ENCODE data around the gene GASK1A. TPM values are rescaled to one million over a fixed set of nuclear protein-coding genes. Genes with fewer than 3 reads are reported as not detected.

Gene GASK1A
- total RNA-seq, 1 experiment from 2014 or later: not detected

DNA sequence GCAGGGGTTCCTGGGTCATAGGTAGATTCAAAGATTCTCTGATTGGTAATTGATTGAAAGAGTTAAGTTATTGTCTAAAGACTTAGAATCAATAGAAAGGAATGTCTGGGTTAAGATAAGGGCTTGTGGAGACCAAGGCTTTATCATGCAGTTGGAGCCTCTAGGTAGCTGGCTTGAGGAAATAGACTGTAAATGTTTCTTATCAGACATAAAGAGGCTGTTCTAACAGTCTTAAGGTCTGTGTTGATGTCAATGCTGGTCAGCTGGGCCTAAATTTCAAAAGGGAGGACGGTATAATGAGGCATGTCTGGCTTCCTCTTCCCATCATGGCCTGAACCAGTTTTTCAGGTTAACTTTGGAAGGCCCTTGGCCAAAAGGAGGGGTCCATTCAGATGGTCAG, 48.9 kb downstream of the GASK1A start:
- DNase-seq: no peak

DNA sequence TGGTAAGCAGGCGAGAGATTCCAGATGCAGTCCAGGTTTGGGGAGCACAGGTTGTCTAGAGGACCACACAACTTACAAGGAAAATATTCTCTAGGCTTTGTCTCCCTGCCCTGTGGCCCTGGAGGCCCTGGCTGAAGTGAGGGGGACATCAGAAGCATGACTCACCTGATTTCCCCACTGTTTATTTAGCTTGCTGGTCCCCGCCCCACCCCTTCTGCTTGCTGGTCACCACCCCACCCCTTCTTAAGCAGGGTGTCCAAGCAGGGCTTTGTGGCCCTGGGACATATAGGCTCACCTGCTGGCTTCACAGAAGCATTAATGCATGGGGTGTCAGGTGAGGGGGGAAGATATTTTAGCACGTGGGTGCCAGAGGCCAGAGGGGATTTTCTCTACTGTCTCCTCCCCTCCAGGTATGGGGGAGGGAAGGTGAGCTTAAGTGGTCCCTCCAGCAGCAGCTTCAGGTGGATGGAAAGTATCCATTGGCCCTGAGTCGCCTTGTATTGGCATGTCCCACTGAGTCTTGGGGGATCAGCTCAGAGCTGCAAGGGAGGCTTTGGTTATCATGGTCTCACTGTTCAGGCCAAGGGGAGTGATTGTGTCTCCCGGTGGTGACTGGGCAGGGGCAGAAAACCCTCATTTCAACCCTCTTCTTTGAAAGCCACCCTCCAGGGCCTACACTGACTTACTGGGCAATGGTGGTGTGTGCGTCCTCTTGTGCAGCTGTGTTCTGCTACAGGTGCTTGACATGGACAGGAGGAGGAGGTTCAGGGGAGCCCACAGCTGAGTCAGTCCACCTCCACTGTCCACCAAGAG, 49.8 kb downstream of the GASK1A start:
- no peak overlapping the region for H3K4me3 ChIP-seq
- H3K27me3 ChIP-seq: no peaks in the 10 kb centered on the region
- H3K36me3 ChIP-seq: no peaks in the 10 kb centered on the region
- no peak overlapping the region for H3K27ac ChIP-seq
- DNase-seq: no peak
- H3K4me1 ChIP-seq: no peaks in the 10 kb centered on the region
- no peaks in the 10 kb centered on the region for H3K9me3 ChIP-seq (replicated peaks)

More for the DNA sequence above, 48.9 kb downstream of the GASK1A start:
- no peak overlapping the region for H3K27ac ChIP-seq
- no peaks in the 10 kb centered on the region for H3K27me3 ChIP-seq
- no peaks in the 10 kb centered on the region for H3K36me3 ChIP-seq
- no peak overlapping the region for H3K4me3 ChIP-seq
- no peaks in the 10 kb centered on the region for H3K9me3 ChIP-seq (replicated peaks)
- no peaks in the 10 kb centered on the region for H3K4me1 ChIP-seq

DNA sequence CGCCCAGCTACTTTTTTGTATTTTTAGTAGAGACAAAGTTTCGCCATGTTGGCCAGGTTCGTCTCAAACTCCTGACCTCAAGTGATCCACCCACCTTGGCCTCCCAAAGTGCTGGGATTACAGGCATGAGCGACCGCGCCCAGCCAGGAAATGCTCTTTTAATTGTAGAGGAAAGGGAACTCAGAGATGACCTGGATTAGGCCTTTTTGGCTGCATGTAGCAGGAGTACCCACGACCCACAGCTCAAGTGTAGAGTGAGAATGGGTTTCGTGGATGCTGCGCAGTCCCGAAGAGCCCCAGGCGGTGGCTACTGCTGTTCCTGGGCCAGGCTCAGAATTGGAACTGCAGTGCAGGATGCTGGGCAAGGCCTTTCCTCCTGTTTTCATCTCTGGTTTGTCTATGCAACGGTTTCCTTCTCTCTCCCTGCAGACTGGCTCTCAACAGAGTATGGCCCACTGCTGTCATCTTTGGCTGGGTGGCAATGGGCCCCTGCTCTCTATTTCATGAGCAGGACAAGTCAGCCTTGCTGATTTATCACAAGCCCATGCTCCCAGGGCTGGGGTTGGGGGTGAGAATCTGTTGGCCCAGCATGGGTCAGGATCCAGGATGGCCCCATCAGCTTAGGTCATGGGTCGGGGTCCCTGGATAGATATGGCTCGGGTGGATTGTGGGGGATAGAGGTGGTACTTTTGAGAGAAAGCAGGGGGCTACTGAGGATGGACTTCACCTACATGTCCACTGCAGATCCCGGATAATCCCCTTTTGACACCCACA, 51.2 kb downstream of the GASK1A start:
- no peak overlapping the region for H3K27ac ChIP-seq
- no peaks in the 10 kb centered on the region for H3K4me1 ChIP-seq
- H3K9me3 ChIP-seq (replicated peaks): no peaks in the 10 kb centered on the region
- H3K36me3 ChIP-seq: no peaks in the 10 kb centered on the region
- H3K27me3 ChIP-seq: no peaks in the 10 kb centered on the region
- H3K4me3 ChIP-seq: no peak overlapping the region
- DNase-seq: no peak

DNA sequence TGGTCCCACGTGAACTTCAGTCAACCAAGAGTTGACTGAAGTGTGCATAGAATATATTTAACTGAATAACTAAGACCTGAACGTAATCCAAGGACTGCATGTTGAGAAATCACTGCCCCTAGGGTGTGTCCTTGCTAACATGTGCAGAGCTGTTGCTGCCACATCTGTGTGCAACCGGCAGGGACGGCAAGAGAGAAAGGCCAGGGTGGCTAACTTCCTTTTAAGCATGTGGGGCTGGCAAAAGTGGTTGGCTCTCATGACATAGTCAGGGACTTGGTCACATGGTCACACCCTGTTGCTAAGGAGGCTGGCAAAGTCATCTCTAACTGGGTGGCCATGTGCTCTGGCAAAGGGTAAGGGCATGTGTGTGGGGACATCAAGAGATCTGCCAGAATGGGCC, 52.4 kb downstream of the GASK1A start:
- H3K9me3 ChIP-seq (replicated peaks): no peaks in the 10 kb centered on the region
- no peaks in the 10 kb centered on the region for H3K36me3 ChIP-seq
- no peaks in the 10 kb centered on the region for H3K4me1 ChIP-seq
- no peaks in the 10 kb centered on the region for H3K27me3 ChIP-seq
- no peak overlapping the region for H3K4me3 ChIP-seq
- DNase-seq: no peak
- H3K27ac ChIP-seq: no peak overlapping the region

DNA sequence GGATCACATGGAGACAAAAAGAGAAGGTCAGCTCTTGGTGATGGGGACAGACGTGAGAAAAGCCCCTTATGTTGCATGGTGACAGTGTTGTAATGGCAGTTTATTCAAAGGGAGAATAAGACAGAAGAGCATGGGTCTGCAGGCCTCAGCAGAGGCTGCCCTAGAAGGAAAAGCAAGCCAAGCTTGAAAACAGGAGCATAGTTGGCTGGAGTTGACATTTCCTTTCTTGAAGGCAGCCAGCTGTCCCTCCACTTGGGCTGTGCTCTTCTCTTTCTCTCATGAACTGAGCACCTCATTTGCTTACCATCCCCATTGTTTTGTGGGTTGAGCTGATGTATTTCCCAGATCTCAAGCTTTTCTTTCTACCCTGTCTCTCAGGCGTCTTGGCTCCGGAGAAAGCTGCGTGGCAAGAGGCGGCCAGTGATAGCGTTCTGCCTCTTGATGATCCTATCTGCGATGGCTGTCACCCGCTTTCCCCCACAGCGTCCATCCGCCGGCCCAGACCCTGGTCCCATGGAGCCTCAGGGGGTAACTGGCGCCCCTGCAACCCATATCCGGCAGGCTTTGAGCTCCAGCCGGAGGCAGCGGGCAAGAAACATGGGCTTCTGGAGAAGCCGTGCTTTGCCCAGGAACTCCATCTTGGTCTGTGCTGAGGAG, 52.9 kb downstream of the GASK1A start:
- Histone ChIP-seq H3K9me3 (replicated peaks) (no peaks in the 10 kb centered on the region), H3K27ac (no peak overlapping the region), H3K4me1 (no peaks in the 10 kb centered on the region), H3K36me3 (no peaks in the 10 kb centered on the region), H3K27me3 (no peaks in the 10 kb centered on the region), H3K4me3 (no peak overlapping the region)
- DNase-seq: no peak

DNA sequence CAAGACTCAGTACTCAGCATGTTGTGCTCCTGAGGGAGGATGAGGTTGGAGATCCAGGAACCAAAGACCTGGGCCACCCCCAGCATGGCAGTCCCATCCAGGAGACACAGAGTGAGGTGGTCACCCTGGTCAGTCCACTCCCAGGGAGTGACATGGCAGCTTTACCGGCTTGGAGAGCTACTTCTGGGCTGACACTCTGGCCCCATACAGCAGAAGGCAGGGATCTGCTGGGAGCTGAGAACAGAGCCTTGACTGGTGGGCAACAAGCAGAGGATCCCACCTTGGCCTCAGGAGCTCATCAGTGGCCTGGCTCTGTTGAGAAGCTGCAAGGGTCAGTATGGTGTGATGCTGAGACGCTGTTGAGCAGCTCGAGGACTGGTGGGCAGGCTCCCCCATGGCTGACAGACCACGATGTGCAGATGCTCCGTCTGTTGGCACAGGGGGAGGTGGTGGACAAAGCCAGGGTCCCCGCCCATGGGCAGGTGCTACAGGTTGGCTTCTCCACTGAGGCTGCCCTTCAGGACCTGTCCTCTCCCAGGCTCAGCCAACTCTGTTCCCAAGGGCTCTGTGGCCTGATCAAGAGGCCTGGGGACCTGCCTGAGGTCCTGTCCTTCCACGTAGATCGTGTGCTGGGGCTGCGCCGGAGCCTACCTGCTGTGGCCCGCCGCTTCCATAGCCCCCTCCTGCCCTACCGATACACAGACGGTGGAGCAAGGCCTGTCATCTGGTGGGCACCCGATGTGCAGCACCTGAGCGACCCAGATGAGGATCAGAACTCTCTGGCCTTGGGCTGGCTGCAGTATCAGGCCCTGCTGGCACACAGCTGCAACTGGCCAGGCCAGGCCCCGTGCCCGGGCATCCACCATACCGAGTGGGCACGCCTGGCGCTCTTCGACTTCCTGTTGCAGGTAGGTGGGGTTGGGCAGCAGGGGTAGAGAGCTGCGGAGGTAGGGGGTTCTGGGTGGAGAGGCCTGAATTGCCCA, 53.8 kb downstream of the GASK1A start:
- no peak overlapping the region for H3K27ac ChIP-seq
- DNase-seq: no peak
- no peaks in the 10 kb centered on the region for H3K4me1 ChIP-seq
- H3K4me3 ChIP-seq: no peak overlapping the region
- no peaks in the 10 kb centered on the region for H3K36me3 ChIP-seq
- no peaks in the 10 kb centered on the region for H3K9me3 ChIP-seq (replicated peaks)
- H3K27me3 ChIP-seq: no peaks in the 10 kb centered on the region

DNA sequence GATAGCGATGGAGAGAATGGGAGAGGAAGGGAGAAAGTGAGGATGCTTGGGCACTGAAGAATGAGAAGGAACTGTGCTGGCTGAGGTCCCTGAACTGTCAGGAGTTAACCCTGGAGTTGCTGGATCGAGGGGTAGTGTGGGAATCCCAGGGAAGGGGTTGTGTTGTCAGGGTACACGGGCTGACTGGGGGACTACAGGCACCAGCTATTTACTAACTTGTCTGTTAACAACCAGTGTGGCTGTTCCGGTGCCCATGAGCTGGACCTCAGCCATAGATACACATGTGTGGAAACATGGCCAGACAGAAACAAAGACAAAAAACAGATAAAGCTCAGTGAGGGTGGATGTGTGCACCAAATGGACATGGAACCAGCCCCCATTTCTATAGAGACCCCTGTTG, 55.1 kb downstream of the GASK1A start:
- H3K9me3 ChIP-seq (replicated peaks): no peaks in the 10 kb centered on the region
- no peak for DNase-seq
- H3K4me3 ChIP-seq: no peak overlapping the region
- no peaks in the 10 kb centered on the region for H3K27me3 ChIP-seq
- H3K36me3 ChIP-seq: no peaks in the 10 kb centered on the region
- no peak overlapping the region for H3K27ac ChIP-seq
- H3K4me1 ChIP-seq: no peaks in the 10 kb centered on the region

DNA sequence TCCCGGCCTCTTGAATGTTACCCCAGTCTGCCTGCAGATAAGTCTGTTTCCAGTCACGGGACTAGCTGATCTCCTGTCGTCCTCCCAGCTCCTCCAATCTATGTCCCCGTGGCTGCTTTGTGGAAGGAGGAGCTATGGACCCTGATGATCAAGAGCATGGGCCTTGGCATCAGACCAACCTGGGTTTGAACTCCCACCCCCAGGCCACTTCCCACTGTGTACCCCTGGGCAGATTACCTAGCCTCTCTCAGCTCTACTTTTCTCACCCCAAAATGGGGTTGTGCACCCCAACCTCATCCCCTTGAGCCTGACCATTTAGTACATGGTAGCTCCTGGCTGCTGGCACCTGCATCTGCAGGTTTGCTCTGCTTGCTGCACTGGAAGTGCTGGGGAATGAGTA, 55.8 kb downstream of the GASK1A start:
- H3K27me3 ChIP-seq: no peaks in the 10 kb centered on the region
- no peak for DNase-seq
- H3K4me1 ChIP-seq: no peaks in the 10 kb centered on the region
- H3K27ac ChIP-seq: no peak overlapping the region
- no peaks in the 10 kb centered on the region for H3K9me3 ChIP-seq (replicated peaks)
- no peaks in the 10 kb centered on the region for H3K36me3 ChIP-seq
- no peak overlapping the region for H3K4me3 ChIP-seq

DNA sequence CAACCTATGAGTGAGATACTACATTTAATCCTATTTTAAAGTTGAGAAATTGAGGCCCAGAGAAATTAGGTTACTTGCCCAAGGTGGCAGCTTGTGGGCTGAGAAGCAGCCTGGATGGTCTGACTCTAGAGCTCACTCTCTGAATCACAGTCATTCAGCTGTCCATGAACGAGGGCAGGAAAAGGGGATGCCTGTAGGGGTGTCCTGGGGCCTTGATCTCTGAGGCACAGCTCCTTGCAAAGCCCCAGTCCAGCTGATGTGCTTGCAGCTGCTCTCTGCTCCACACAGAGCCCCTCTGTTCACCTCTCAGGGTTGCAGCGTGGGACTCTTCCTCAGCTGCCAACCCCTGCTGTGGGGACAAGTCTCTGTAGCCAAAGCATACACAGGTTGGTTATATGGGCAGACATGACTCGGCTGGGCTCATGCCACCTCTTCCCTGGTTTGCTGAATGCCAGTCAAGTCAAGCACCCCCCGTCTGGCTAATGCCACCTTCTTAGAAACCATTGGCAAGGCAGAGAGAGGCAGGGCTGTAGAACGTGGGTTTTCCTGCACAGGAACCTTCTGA, 56.8 kb downstream of the GASK1A start:
- DNase-seq: peak; percentile 11 to 39
- H3K4me1 ChIP-seq: no peaks in the 10 kb centered on the region
- no peaks in the 10 kb centered on the region for H3K9me3 ChIP-seq (replicated peaks)
- no peak overlapping the region for H3K4me3 ChIP-seq
- H3K27me3 ChIP-seq: no peaks in the 10 kb centered on the region
- H3K27ac ChIP-seq: no peak overlapping the region
- H3K36me3 ChIP-seq: no peaks in the 10 kb centered on the region

DNA sequence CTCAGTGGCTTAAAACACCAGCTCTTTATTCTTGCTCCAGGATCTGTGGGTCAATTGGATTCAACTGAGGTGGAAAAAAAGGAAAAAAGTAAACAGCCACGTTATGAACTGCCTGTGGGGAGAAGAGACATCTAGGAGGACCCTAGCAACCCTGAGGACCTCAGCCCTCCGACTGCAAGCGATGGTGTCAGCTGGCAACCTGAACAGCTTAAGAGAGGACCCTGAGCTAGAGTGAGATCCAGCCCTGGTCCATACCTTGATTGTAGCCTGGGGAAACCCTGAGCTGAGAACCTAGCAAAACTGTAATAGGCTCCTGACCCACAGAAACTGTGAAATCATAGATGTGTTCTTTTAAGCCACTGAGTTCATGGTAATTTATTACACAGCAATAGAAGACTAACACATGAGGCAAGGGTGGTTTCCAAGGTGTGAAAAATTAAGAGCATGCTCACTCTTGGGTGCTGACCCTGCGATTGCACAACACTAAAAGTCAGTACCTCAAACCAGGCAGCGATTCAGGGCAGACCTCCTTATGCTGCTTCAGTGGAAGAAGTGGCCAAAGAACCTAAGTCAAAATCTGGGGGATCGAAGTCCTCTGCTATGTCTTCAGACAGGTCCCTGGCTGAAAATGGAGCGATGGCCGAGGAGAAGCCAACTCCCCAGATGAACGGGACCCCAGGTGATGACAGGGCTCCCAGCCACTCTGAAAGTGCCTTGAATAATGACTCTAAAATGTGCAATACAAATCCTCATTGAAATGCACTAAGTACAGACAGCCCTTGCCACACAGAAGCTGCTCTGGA, 57.7 kb downstream of the GASK1A start:
- Histone ChIP-seq H3K36me3 (no peaks in the 10 kb centered on the region), H3K9me3 (replicated peaks) (no peaks in the 10 kb centered on the region), H3K4me3 (no peak overlapping the region), H3K4me1 (no peaks in the 10 kb centered on the region), H3K27ac (no peak overlapping the region), H3K27me3 (no peaks in the 10 kb centered on the region)
- no peak for DNase-seq

DNA sequence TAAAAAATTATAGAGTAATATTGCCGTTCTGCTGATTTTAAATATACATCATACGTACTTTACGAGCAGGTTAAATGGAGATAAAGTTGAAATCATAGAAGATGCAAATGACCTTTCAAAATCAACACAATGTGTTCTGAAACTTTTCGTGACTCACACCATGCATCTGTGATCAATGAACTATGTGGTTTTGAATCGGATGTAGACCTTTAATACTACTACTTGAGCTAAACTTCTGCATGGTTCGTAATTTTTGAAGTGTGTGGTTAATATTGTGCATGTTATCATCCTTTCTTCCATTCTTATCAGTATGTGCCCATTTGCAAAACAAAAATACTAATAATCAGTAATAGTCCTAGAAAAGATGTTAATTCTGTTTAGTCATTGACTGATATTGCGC, 58.9 kb downstream of the GASK1A start:
- Histone ChIP-seq H3K36me3 (no peaks in the 10 kb centered on the region), H3K9me3 (replicated peaks) (no peaks in the 10 kb centered on the region), H3K27ac (no peak overlapping the region), H3K4me3 (no peak overlapping the region), H3K4me1 (no peaks in the 10 kb centered on the region), H3K27me3 (no peaks in the 10 kb centered on the region)
- no peak for DNase-seq

DNA sequence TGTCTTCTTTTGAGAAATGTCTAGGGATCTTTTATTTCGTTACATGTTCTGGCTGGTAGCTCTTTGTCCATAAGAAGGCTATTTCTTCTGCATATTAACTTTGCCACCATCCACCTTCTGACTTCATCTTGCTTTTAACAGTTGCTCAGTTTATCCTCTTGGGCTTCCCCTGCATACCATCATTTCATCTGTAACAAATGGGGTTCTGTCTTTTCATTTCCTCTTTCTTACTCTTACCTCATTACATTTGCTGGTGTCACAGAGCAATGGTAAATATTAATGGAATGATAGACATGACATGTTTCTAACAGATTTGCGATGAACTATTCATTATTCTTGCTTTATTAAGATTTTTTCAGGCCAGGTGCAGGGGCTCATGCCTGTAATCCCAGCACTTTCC, 62.4 kb downstream of the GASK1A start:
- H3K4me1 ChIP-seq: no peaks in the 10 kb centered on the region
- DNase-seq: no peak
- H3K4me3 ChIP-seq: no peak overlapping the region
- no peaks in the 10 kb centered on the region for H3K27me3 ChIP-seq
- H3K9me3 ChIP-seq (replicated peaks): no peaks in the 10 kb centered on the region
- no peaks in the 10 kb centered on the region for H3K36me3 ChIP-seq
- H3K27ac ChIP-seq: no peak overlapping the region

DNA sequence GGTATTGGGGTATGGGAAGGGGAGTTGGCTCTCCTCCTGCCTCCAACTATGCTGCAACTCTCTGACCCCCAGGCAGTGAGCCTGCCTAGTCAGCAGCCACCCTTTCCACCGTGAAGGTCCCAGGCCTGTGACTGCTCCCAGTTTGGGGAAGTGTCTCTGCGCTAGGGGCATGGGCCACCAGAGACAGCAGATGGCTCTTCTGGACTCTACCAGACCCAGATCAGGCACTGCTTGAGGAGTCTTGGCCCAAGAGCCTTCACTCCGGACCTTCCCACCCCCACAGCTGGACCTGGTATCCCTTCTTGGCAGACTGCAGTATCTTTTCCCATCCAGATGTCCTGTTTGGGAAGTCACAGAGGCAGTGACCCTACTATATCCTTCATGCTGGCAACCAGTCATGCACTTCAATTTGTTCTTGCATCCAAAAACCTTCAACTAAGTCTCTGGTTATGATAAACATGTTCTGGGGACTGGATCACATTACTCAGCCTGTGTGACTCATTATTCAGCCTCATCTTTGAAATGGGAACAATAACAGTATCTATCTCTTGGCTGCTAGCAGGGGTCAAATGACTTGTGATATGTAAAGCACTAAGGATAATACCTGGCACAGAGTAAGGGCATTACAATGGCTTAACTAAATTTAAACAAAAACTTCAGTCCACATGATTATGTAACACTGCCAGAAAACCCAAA, 64.1 kb downstream of the GASK1A start:
- no peak for DNase-seq
- Histone ChIP-seq H3K4me1 (no peaks in the 10 kb centered on the region), H3K36me3 (no peaks in the 10 kb centered on the region), H3K9me3 (replicated peaks) (no peaks in the 10 kb centered on the region), H3K4me3 (no peak overlapping the region), H3K27ac (no peak overlapping the region), H3K27me3 (no peaks in the 10 kb centered on the region)
